ENCODE measurements around the gene ZBTB7C. TPM values are rescaled to one million over a fixed set of nuclear protein-coding genes. Genes with fewer than 3 reads are reported as not detected.
A peak's percentile ranks its signal among the peaks of the same experiment; 100 is the strongest.

ZBTB7C gene
- total RNA-seq, 3 donors from 2014 or later (not counting 1 experiment from before 2014, with no cell fraction given): 0.07 TPM; not detected in 2

DNA sequence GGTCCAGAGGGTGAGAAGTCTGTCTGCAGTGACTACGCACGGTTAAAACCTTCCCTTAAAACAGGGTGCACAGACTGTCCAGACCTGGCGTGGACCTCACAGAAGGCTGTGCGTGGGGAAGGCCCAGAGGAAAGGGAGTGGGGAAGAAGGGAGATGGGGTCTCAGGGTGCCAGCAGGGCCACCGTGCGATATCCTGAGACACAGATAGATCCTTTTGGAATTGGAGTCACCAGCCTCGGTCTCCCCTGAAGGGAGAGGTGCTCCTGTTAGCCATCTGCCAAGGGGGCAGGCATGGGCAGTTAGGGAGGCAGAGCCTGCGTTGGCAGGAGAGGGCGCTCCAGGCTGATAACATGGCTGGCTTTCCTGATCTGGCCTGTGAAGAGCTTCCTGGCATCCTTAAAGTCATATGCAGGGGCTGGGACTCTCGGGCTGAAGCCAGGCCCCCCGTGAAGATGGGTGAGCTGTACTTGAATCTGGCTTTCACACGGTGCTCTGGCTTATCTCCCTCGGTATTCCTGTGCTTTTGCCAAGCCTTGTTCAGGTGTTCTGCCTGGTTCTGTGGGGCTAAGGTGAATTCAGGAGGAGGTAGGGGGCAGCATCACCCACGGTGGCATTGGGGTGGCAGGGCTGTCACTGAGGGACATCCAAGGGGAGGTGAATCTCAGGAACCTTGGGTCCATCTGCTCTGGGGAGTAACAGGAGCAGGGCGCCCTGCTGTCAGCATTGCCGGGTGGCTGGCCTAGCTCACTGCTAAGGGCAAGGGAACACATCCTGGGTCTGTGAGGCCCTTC is 371.5 kb downstream of the ZBTB7C start:
- intact Hi-C loops (cut with micrococcal nuclease): loop anchor here (10.0 kb wide), 1 partner anchor 407 kb away; no protein-coding TSS in a partner anchor
- Histone ChIP-seq H3K9me3 (ENCODE audit: control insufficient read depth, insufficient read depth, low read length) (no peaks in the 10 kb centered on the region), H3K27me3 (ENCODE audit: control insufficient read depth, insufficient read depth, low read length) (no peaks in the 10 kb centered on the region), H3K4me3 (ENCODE audit: low read length) (no peak overlapping the region), H3K36me3 (ENCODE audit: control insufficient read depth, insufficient read depth, low read length) (no peaks in the 10 kb centered on the region), H3K4me1 (ENCODE audit: control insufficient read depth, insufficient read depth, low read length) (no peaks in the 10 kb centered on the region), H3K27ac (ENCODE audit: low read length) (no peak overlapping the region)
- TF ChIP-seq, protein P1, sequence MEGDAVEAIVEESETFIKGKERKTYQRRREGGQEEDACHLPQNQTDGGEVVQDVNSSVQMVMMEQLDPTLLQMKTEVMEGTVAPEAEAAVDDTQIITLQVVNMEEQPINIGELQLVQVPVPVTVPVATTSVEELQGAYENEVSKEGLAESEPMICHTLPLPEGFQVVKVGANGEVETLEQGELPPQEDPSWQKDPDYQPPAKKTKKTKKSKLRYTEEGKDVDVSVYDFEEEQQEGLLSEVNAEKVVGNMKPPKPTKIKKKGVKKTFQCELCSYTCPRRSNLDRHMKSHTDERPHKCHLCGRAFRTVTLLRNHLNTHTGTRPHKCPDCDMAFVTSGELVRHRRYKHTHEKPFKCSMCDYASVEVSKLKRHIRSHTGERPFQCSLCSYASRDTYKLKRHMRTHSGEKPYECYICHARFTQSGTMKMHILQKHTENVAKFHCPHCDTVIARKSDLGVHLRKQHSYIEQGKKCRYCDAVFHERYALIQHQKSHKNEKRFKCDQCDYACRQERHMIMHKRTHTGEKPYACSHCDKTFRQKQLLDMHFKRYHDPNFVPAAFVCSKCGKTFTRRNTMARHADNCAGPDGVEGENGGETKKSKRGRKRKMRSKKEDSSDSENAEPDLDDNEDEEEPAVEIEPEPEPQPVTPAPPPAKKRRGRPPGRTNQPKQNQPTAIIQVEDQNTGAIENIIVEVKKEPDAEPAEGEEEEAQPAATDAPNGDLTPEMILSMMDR (IDR thresholded peaks at IDR 0.05): no peak
- Mint-ChIP-seq H3K27me3 (ENCODE audit: low read depth in 2 of 2) (peaks cover 0 to 10% of the 10 kb centered on the region in 2 donors), H3K9me3 (no peaks in the 10 kb centered on the region), H3K4me1 (no peaks in the 10 kb centered on the region), H3K36me3 (no peaks in the 10 kb centered on the region), H3K27ac (no peak overlapping the region), H3K4me3 (no peak overlapping the region)
- no peak for ATAC-seq
- 86% methylated on average over 16 of the region's 16 CpGs for WGBS (ENCODE audit: insufficient coverage)
- DNase-seq: peak in 1 of 2 donors; percentile 9

DNA sequence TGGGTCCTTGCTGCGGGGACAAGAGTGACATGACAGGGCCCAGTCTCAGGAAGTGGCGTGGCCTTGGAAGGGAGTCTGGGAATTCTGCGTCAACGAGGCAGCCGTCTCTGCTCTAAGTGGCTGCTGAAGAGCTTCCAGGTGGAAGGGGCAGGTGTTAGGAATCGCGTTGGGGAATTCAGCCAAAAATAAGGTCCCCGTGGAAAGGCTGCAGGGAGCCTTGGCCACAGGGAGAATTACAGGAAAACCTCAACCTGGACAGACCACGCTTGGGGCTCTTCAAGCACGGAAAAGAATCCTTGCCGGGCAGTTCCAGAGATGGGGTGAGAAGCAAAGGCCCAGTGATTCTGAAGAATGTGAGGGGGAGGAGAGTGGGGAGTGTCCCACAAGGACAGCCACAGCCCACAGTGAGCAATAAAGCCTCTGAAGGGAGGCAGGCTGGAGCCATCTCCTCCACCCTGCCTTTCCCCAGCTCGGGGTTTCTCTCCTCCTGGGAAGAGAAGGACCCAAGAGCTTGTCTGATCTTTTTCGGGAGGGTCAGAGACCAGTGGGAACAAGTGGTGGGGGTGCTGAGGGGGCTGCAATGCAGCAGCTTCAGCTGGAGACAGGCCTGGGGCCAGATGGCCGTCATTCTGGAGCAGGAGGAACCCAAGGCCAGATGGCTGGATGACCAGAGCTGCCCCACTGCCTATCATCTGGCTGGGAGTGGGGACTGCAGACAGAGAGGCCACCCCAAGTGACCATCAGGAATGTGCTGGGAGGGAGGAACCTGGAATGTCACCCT is 372.4 kb downstream of the ZBTB7C start:
- H3K4me1 Mint-ChIP-seq: no peaks in the 10 kb centered on the region
- H3K27ac Mint-ChIP-seq: no peak overlapping the region
- H3K9me3 Mint-ChIP-seq: no peaks in the 10 kb centered on the region
- Histone ChIP-seq H3K27me3 (ENCODE audit: control insufficient read depth, insufficient read depth, low read length) (no peaks in the 10 kb centered on the region), H3K27ac (ENCODE audit: low read length) (no peak overlapping the region), H3K4me1 (ENCODE audit: control insufficient read depth, insufficient read depth, low read length) (no peaks in the 10 kb centered on the region), H3K4me3 (ENCODE audit: low read length) (no peak overlapping the region), H3K36me3 (ENCODE audit: control insufficient read depth, insufficient read depth, low read length) (no peaks in the 10 kb centered on the region), H3K9me3 (ENCODE audit: control insufficient read depth, insufficient read depth, low read length) (no peaks in the 10 kb centered on the region)
- ATAC-seq (no peak), DNase-seq (peak in 1 of 2 donors; percentile 12)
- H3K36me3 Mint-ChIP-seq: no peaks in the 10 kb centered on the region
- WGBS (ENCODE audit: insufficient coverage): 85% methylated on average over 14 of the region's 14 CpGs
- intact Hi-C loops (cut with micrococcal nuclease): loop anchor here (10.0 kb wide), 1 partner anchor 408 kb away; no protein-coding TSS in a partner anchor
- TF ChIP-seq, protein P1 (IDR thresholded peaks at IDR 0.05): no peak
- no peak overlapping the region for H3K4me3 Mint-ChIP-seq
- peaks cover 0 to 4% of the 10 kb centered on the region in 2 donors for H3K27me3 Mint-ChIP-seq (ENCODE audit: low read depth in 2 of 2)

DNA sequence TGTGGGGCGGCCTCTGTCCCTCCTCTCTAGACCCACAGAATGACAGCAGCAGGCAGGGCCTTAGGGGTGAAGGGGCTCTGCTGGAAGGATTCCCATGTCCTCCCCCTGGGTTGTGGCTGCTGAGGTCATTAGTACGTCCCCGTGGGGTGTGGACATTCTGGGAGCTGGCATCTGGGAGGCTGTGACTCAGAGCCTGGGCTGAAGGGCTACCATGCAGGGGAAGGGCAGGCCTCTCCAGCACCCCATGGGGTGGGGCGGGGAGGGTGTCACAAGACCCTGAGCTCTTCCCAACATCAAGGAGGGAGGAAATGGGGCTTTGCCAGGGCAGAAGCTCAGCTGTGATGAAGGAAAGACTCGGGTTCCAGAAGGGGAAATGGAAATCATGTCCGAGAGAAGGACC is 373.0 kb downstream of the ZBTB7C start:
- 90% methylated on average over 6 of the region's 6 CpGs for WGBS (ENCODE audit: insufficient coverage)
- no peaks in the 10 kb centered on the region for H3K9me3 ChIP-seq (ENCODE audit: control insufficient read depth, insufficient read depth, low read length)
- TF ChIP-seq, protein P1 (IDR thresholded peaks at IDR 0.05): no peak
- peaks cover 0 to 4% of the 10 kb centered on the region in 2 donors for H3K27me3 Mint-ChIP-seq (ENCODE audit: low read depth in 2 of 2)
- intact Hi-C loops (cut with micrococcal nuclease): loop anchor here (10.0 kb wide), 1 partner anchor 409 kb away; no protein-coding TSS in a partner anchor
- H3K4me3 ChIP-seq (ENCODE audit: low read length): no peak overlapping the region
- H3K4me3 Mint-ChIP-seq: no peak overlapping the region
- peak in 1 of 2 donors; percentile 10 for DNase-seq
- no peak overlapping the region for H3K27ac Mint-ChIP-seq
- no peak overlapping the region for H3K27ac ChIP-seq (ENCODE audit: low read length)
- no peaks in the 10 kb centered on the region for H3K36me3 Mint-ChIP-seq
- no peaks in the 10 kb centered on the region for H3K27me3 ChIP-seq (ENCODE audit: control insufficient read depth, insufficient read depth, low read length)
- H3K36me3 ChIP-seq (ENCODE audit: control insufficient read depth, insufficient read depth, low read length): no peaks in the 10 kb centered on the region
- H3K4me1 ChIP-seq (ENCODE audit: control insufficient read depth, insufficient read depth, low read length): no peaks in the 10 kb centered on the region
- no peak for ATAC-seq
- H3K9me3 Mint-ChIP-seq: no peaks in the 10 kb centered on the region
- no peaks in the 10 kb centered on the region for H3K4me1 Mint-ChIP-seq
